Kidney (tissue), 14 donors: ENCODE measurements around the gene STT3A. TPM values are rescaled to one million over a fixed set of nuclear protein-coding genes. Genes with fewer than 3 reads are reported as not detected.
A peak's percentile ranks its signal among the peaks of the same experiment; 100 is the strongest.

ENCODE experiments used
- DNase-seq, 5 donors: peaks; one replicate each; pipeline ENCODE4 v3.0.0-alpha.2; 2013 to 2020
- FAIRE-seq: peaks from 2 replicates; lab custom pipeline; 2012; peaks lifted over from hg19 to GRCh38; lab: Jason Lieb, UNC
- H3K27ac ChIP-seq, 2 donors: one replicate each; pipeline ENCODE4 v1.7.0; 2013; ENCODE audit warnings: low read depth in 2 of 2, low read length in 2 of 2, inconsistent platforms in 1 of 2
- H3K27me3 ChIP-seq: one replicate; pipeline ENCODE4 v1.7.1; 2013; ENCODE audit warnings: low read length, inconsistent platforms; ENCODE audit not compliant: control insufficient read depth, insufficient read depth
- H3K36me3 ChIP-seq, 3 donors: one replicate each; pipeline versions ENCODE4 v1.7.0 to v1.7.1; 2013; ENCODE audit warnings: low read length in 3 of 3, control low read depth in 1 of 3, inconsistent platforms in 1 of 3; ENCODE audit not compliant: insufficient read depth in 3 of 3, control insufficient read depth in 2 of 3
- H3K4me1 ChIP-seq, 3 donors: one replicate each; pipeline versions ENCODE4 v1.7.0 to v1.7.1; 2013; ENCODE audit warnings: low read length in 3 of 3, inconsistent platforms in 1 of 3, low read depth in 1 of 3; ENCODE audit not compliant: control insufficient read depth in 2 of 3, insufficient read depth in 2 of 3
- H3K4me3 ChIP-seq, 3 donors: one replicate each; pipeline versions ENCODE4 v1.7.0 to v1.8.1; 2013; ENCODE audit warnings: low read length in 3 of 3, control low read depth in 1 of 3, inconsistent platforms in 1 of 3
- H3K9ac ChIP-seq, 3 donors: one replicate each; pipeline versions ENCODE4 v1.7.0 to v1.7.1; 2013; ENCODE audit warnings: low read length in 3 of 3, control low read depth in 1 of 3, inconsistent platforms in 1 of 3
- H3K9me3 ChIP-seq, 3 donors: one replicate each; pipeline versions ENCODE4 v1.7.0 to v1.7.1; 2013; ENCODE audit warnings: low read length in 3 of 3, control low read depth in 1 of 3, inconsistent platforms in 1 of 3; ENCODE audit not compliant: control insufficient read depth in 2 of 3, insufficient read depth in 1 of 3
- intact Hi-C: fragments of 100-400 bp; cut with DNase I; formaldehyde crosslinking; loops from one replicate; pipeline ENCODE4 v1.11.1; 2022
- polyA plus RNA-seq: library from polyadenylated mRNA; stranded (reverse); fragments of 350-450 nt; fragmentation: Illumina TruSeq; extraction: RNeasy Lipid Tissue Mini Kit (QIAGEN cat#74804); gene quantifications from one replicate; pipeline ENCODE4 v1.2.3, GENCODE V29; 2014; ENCODE audit warnings: low read depth, low replicate concordance; ENCODE audit not compliant: insufficient read depth
- total RNA-seq: library from RNA; stranded (reverse); fragmentation: NEBNext Ultra II Directional; extraction: Animal tissue kit (Norgen Biotek cat#: 25700); gene quantifications from one replicate; pipeline ENCODE4 v1.2.1, GENCODE V29; 2021
- TF ChIP-seq, protein P1 (sequence below): IDR thresholded peaks from 3 replicates; pipeline ENCODE4 v1.5.1; 2012; ENCODE audit warnings: mild to moderate bottlenecking, moderate library complexity, borderline replicate concordance; ENCODE audit not compliant: insufficient read depth; ENCODE audit errors: extremely low read depth
- donor health status: control.
- donor health status: control.
- donor health status: control.
- donor health status: control.
- donor health status: control.
- donor health status: DM: yes; HTN: yes; CAD: no.
- donor health status: Normal renal cell carcinoma (clear cell type).

STT3A gene
- total and polyA plus RNA-seq, 2 donors from 2014 or later, result 65.0 to 125 TPM

DNA sequence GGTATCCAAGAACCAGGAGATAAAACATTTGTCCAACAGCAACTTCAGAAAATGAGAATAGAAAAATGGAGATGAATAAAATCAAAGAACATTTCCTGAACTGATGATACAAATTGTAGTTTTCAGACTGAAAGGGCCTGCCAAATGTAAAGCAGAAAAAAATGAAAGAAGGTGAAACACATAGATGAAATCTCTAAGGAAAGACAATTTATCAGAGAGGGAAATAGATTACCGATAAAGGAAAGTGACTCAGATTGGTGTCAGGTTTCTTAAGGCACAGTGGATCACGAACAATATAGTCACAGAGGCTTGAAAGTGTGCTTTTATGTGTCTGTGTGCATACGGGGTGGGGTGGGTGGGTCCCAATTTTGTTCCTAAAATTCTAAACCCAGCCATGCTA, 4.1 kb upstream of the STT3A start:
- Histone ChIP-seq H3K36me3 (peaks cover 0 to 5% (median 3%) of the 10 kb centered on the region in 3 donors), H3K4me1 (peaks cover 0 to 6% (median 4%) of the 10 kb centered on the region in 3 donors), H3K4me3 (no peak overlapping the region), H3K9ac (no peak overlapping the region), H3K27ac (no peak overlapping the region), H3K27me3 (no peaks in the 10 kb centered on the region), H3K9me3 (no peaks in the 10 kb centered on the region)
- no peak for DNase-seq
- FAIRE-seq, result no peak
- TF ChIP-seq, protein P1, sequence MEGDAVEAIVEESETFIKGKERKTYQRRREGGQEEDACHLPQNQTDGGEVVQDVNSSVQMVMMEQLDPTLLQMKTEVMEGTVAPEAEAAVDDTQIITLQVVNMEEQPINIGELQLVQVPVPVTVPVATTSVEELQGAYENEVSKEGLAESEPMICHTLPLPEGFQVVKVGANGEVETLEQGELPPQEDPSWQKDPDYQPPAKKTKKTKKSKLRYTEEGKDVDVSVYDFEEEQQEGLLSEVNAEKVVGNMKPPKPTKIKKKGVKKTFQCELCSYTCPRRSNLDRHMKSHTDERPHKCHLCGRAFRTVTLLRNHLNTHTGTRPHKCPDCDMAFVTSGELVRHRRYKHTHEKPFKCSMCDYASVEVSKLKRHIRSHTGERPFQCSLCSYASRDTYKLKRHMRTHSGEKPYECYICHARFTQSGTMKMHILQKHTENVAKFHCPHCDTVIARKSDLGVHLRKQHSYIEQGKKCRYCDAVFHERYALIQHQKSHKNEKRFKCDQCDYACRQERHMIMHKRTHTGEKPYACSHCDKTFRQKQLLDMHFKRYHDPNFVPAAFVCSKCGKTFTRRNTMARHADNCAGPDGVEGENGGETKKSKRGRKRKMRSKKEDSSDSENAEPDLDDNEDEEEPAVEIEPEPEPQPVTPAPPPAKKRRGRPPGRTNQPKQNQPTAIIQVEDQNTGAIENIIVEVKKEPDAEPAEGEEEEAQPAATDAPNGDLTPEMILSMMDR, result no peak
- intact Hi-C loops, result no loop called here

DNA sequence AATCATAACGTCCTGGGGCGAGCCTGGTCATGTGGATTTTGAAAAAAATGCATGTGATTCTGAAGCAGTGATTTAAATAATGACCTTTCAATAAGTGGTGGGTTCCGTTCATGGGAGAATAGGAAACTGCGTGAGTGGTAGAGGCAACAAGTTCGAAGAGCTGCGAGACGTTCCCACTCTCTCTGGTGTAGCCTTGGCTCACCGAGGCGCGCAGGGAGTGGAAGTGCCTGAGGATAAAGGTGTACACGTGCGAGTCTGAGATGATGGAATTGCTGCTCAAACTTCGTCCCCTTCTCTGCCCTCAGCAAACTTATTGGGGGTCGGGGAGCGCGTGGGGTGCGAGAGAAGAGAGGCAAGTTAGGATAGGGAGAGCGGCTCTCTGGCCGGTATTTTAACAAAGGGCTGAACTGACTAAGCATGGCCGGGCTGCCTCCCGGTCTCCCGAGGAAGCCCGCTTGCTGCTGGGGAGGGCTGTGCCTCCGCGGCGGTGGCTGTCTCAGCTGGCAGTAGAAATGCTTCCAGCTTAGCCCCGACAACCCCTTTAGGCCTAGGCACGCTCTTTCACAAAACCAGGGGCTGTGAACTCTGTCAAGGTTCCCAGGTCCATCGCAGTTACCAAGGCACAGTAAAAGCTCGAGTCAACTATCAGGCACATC, 875 bp upstream of the STT3A start:
- intact Hi-C loops, result no loop called here
- FAIRE-seq, result no peak

DNA sequence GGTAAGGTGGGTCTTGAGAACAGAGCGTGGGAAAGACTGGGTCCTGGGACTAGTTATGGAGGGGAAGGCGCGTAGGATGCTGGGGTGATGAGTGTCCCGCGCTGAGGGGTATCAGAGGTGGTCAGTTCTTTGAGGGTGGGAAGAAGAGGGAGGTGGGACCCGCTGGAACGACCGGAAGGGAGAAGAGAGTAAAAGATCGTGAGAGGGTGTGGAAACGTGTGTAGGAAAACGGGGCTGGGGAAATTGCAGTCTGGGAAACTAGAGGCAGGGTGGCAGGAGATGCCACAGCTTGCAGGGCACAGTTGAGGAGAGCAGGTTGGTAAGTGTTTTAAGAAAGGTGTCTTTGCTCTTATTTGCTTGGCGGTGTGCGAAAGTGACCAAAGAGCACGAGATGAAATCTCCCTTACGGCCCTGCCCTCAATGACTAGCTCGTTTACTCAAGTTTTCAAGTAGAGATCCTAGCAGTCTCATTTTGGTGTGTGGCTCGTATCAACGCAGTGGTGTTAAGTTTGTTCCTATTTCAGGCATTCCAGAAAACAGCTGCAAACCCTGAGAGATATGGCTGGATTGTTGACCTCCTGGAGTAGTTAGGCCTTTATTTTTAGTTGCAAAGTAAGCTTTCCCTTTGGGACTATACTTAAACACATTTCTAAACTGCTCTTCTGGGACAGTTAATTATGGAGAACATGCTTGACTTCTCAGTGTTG, 615 bp downstream of the STT3A start:
- H3K9ac ChIP-seq, result peak overlapping the region; percentile 69 to 74 (median 73)
- H3K9me3 ChIP-seq, result no peaks in the 10 kb centered on the region
- peak overlapping the region; percentile 87 to 97 (median 97) for H3K4me3 ChIP-seq
- DNase-seq, result peak in 1 of 5 donors; percentile 52
- H3K4me1 ChIP-seq, result peaks cover 0 to 9% (median 9%) of the 10 kb centered on the region in 3 donors
- no peaks in the 10 kb centered on the region for H3K27me3 ChIP-seq
- TF ChIP-seq, protein P1, result no peak
- peaks cover 0 to 3% (median 0%) of the 10 kb centered on the region in 3 donors for H3K36me3 ChIP-seq
- intact Hi-C loops, result no loop called here
- FAIRE-seq, result no peak
- peak overlapping the region; percentile 85 to 86 for H3K27ac ChIP-seq

More for the DNA sequence above, 875 bp upstream of the STT3A start:
- Histone ChIP-seq H3K27ac (peak overlapping the region; percentile 96 to 98), H3K27me3 (no peaks in the 10 kb centered on the region), H3K9ac (peak overlapping the region; percentile 91 to 100 (median 94)), H3K36me3 (no peaks in the 10 kb centered on the region), H3K4me3 (peak overlapping the region; percentile 89 to 97 (median 94)), H3K4me1 (peaks cover 0 to 9% (median 9%) of the 10 kb centered on the region in 3 donors), H3K9me3 (no peaks in the 10 kb centered on the region)
- TF ChIP-seq, protein P1, result no peak
- peak in 3 of 5 donors; percentile 60 to 78 (median 69) for DNase-seq
